ENCODE data around the gene DMAC2. TPM values are rescaled to one million over a fixed set of nuclear protein-coding genes. Genes with fewer than 3 reads are reported as not detected.

DMAC2 gene
- total and polyA plus RNA-seq, 2 donors (not counting 3 experiments of a cell fraction or from before 2014, with no cell fraction given): 65.4 to 137 TPM

DNA sequence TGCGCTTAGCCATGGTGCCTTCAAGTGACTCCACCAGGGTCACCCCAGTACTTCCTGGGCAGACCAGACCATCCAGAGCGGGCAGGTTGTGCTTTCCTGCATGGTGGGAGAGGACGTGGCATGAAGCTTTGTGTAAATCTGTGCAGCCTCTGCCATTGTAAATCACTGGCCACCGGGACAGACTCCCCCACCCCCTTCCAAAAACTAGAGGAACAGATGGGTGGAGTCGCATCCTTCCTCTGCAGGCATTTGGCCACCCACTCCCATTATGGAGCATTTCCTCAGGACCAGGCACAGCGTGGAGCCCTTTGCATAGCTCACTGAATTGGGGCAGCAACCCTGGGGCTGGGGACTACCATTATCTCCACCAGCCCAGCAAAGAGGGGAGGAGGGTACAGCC lies 33.9 kb downstream of the DMAC2 start:
- no peaks in the 10 kb centered on the region for H3K79me2 ChIP-seq (ENCODE audit: control insufficient read depth, insufficient read depth, low read length)
- dilution Hi-C loops (cut with MboI; ENCODE audit: extremely low pct_ligation_motif_present, low sequenced_read_pairs) (no loop called here), intact Hi-C loops (cut with micrococcal nuclease) (no loop called here)
- H2AFZ ChIP-seq (ENCODE audit: low read depth, low read length): no peak overlapping the region
- H3K27me3 ChIP-seq (ENCODE audit: control insufficient read depth in 2 of 2, insufficient read depth in 2 of 2, low read length in 2 of 2): no peaks in the 10 kb centered on the region
- ChIA-PET POLR2A (interaction anchor here (0.5 kb wide), 1 partner anchor 15 kb away, joined by 3 read pairs; no protein-coding TSS in a partner anchor), CTCF (interaction anchor here (0.7 to 3.9 kb wide), 5 partner anchors 22 to 97 kb away, joined by 3 to 17 read pairs (median 3); partner anchors contain the start of genes B3GNT8 and DMAC2)
- no peak overlapping the region for H3K4me2 ChIP-seq (ENCODE audit: insufficient read depth, low read length)
- H3K9ac ChIP-seq (replicated peaks; ENCODE audit: extremely low read depth, insufficient read depth, low read length): no peak overlapping the region
- H3K4me3 ChIP-seq (replicated peaks in 1 of 3; ENCODE audit: insufficient read depth in 1 of 3, low read depth in 1 of 3, low read length in 3 of 3): no peak overlapping the region
- peaks cover 0 to 2% of the 10 kb centered on the region in 2 experiments for H3K36me3 ChIP-seq (ENCODE audit: control insufficient read depth in 2 of 2, extremely low read depth in 1 of 2, insufficient read depth in 2 of 2, low read length in 2 of 2)
- no peaks in the 10 kb centered on the region for H3K9me1 ChIP-seq (replicated peaks; ENCODE audit: control insufficient read depth, extremely low read depth, insufficient read depth, low read length)
- TF ChIP-seq POLR2AphosphoS5 (IDR thresholded peaks at IDR 0.05; ENCODE audit: insufficient read depth, low read depth, low read length) (no peak), POLR2A (IDR thresholded peaks at IDR 0.05; ENCODE audit: low read depth, low read length) (no peak), JUN (IDR thresholded peaks at IDR 0.05; ENCODE audit: borderline replicate concordance, insufficient read depth, insufficient read length, low read depth) (no peak), EZH2 (IDR thresholded peaks at IDR 0.05; ENCODE audit: borderline replicate concordance, low read depth, low read length, severe bottlenecking) (no peak), GATA2 (IDR thresholded peaks at IDR 0.05; ENCODE audit: insufficient read depth, insufficient read length, low read depth, low read length) (no peak), MYC (IDR thresholded peaks at IDR 0.05; ENCODE audit: low read depth, low read length) (no peak), FOS (IDR thresholded peaks at IDR 0.05; ENCODE audit: borderline replicate concordance, insufficient read depth, low read length) (no peak)
- TF ChIP-seq, protein P1, sequence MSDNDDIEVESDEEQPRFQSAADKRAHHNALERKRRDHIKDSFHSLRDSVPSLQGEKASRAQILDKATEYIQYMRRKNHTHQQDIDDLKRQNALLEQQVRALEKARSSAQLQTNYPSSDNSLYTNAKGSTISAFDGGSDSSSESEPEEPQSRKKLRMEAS (IDR thresholded peaks at IDR 0.05; ENCODE audit: insufficient read depth, insufficient read length): no peak
- TF ChIP-seq, protein P2, sequence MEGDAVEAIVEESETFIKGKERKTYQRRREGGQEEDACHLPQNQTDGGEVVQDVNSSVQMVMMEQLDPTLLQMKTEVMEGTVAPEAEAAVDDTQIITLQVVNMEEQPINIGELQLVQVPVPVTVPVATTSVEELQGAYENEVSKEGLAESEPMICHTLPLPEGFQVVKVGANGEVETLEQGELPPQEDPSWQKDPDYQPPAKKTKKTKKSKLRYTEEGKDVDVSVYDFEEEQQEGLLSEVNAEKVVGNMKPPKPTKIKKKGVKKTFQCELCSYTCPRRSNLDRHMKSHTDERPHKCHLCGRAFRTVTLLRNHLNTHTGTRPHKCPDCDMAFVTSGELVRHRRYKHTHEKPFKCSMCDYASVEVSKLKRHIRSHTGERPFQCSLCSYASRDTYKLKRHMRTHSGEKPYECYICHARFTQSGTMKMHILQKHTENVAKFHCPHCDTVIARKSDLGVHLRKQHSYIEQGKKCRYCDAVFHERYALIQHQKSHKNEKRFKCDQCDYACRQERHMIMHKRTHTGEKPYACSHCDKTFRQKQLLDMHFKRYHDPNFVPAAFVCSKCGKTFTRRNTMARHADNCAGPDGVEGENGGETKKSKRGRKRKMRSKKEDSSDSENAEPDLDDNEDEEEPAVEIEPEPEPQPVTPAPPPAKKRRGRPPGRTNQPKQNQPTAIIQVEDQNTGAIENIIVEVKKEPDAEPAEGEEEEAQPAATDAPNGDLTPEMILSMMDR (IDR thresholded peaks at IDR 0.05; ENCODE audit: extremely low read depth in 1 of 2, insufficient read depth in 1 of 2, low read depth in 1 of 2, low read length in 2 of 2): no peak
- DNase-seq (ENCODE audit: low read depth, low spot score) (no peak), FAIRE-seq (peak; percentile 56)
- peaks cover 39% of the 10 kb centered on the region for H3K4me1 ChIP-seq (ENCODE audit: control insufficient read depth, extremely low read depth, insufficient read depth, low read length)
- H3K27ac ChIP-seq (ENCODE audit: insufficient read depth, low read depth, low read length): no peak overlapping the region
- no TSS peak for BruUV-seq (replicated peaks)
- H4K20me1 ChIP-seq (replicated peaks; ENCODE audit: control insufficient read depth, extremely low read depth, insufficient read depth, low read length): no peaks in the 10 kb centered on the region
- no peaks in the 10 kb centered on the region for H3K9me3 ChIP-seq (replicated peaks; ENCODE audit: control insufficient read depth, insufficient read depth, low read length)

Measured in endothelial cell of umbilical vein (primary cell).